OCI-LY7 (cell line): ENCODE measurements around the gene TPSB2. TPM values are rescaled to one million over a fixed set of nuclear protein-coding genes. Genes with fewer than 3 reads are reported as not detected.

Experiments
- BruUV-seq: library from RNA; stranded (reverse); fragments of 400-500 nt; replicated peaks from 2 replicates; lab custom pipeline; 2021; lab: Mats Ljungman, UMichigan
- CTCF ChIA-PET: fragments of 300-600 bp; sonication (Branson Sonifier 250); formaldehyde crosslinking; loops from one replicate; lab custom pipeline; 2022; ENCODE audit warnings: antibody characterized with exemption; ENCODE audit not compliant: unreplicated experiment; lab: Charles Lee
- POLR2A ChIA-PET: fragments of 300-600 bp; sonication (Branson Sonifier 250); formaldehyde crosslinking; loops from one replicate; lab custom pipeline; 2022; ENCODE audit warnings: antibody characterized with exemption; lab: Charles Lee
- DNase-seq: peaks from one replicate; pipeline ENCODE4 v3.0.0-alpha.2; 2015; ENCODE audit warnings: low spot score
- H2AFZ ChIP-seq: fragments of 200-600 bp; sonication (generic), shearing (Covaris generic); 2 replicates; pipeline ENCODE4 v1.6.1; 2014; ENCODE audit warnings: mild to moderate bottlenecking, antibody characterized with exemption, low read length, moderate library complexity
- H3K27ac ChIP-seq: fragments of 200-600 bp; sonication (generic); 2 replicates; pipeline ENCODE4 v1.5.1; 2014; ENCODE audit warnings: mixed run types, low read depth, mild to moderate bottlenecking, moderate library complexity, low read length, inconsistent platforms; ENCODE audit not compliant: poor library complexity, severe bottlenecking
- H3K36me3 ChIP-seq: fragments of 200-600 bp; sonication (generic); 2 replicates; pipeline ENCODE4 v1.6.1; 2014; ENCODE audit warnings: mild to moderate bottlenecking, antibody characterized with exemption, low read length, moderate library complexity, mixed read lengths; ENCODE audit not compliant: insufficient read depth
- H3K4me1 ChIP-seq: fragments of 200-600 bp; sonication (generic); 2 replicates; pipeline ENCODE4 v1.5.1; 2014; ENCODE audit warnings: mild to moderate bottlenecking, low read length; ENCODE audit not compliant: insufficient read depth, poor library complexity, severe bottlenecking
- H3K4me2 ChIP-seq: fragments of 200-600 bp; sonication (generic); 2 replicates; pipeline ENCODE4 v1.6.1; 2014; ENCODE audit warnings: mild to moderate bottlenecking, low read length
- H3K4me3 ChIP-seq: fragments of 200-600 bp; sonication (generic); 2 replicates; pipeline ENCODE4 v1.5.1; 2014; ENCODE audit warnings: mild to moderate bottlenecking, low read depth, low read length; ENCODE audit not compliant: poor library complexity, severe bottlenecking
- H3K79me2 ChIP-seq: fragments of 200-600 bp; sonication (generic); 2 replicates; pipeline ENCODE4 v1.6.1; 2016; ENCODE audit warnings: low read depth, mild to moderate bottlenecking, low read length, moderate library complexity, mixed read lengths; ENCODE audit not compliant: insufficient read depth
- H3K9me2 ChIP-seq: fragments of 200-600 bp; sonication (generic); 2 replicates; pipeline ENCODE4 v1.6.1; 2016; ENCODE audit warnings: mild to moderate bottlenecking, low read length, mixed read lengths; ENCODE audit not compliant: insufficient read depth
- H3K9me3 ChIP-seq: fragments of 200-600 bp; sonication (generic); 2 replicates; pipeline ENCODE4 v1.6.1; 2014; ENCODE audit warnings: mild to moderate bottlenecking, mixed run types, low read length, mixed read lengths
- H4K20me1 ChIP-seq: fragments of 200-600 bp; sonication (generic); 2 replicates; pipeline ENCODE4 v1.6.1; 2014; ENCODE audit warnings: mild to moderate bottlenecking, antibody characterized with exemption, low read length, moderate library complexity, mixed read lengths; ENCODE audit not compliant: insufficient read depth
- CTCF ChIP-seq: fragments of 200-600 bp; sonication (generic); conservative IDR thresholded peaks from 2 replicates; pipeline ENCODE4 v1.5.1; 2014; ENCODE audit warnings: mild to moderate bottlenecking, antibody characterized with exemption, low read length, moderate library complexity, mixed read lengths
- EZH2phosphoT487 ChIP-seq: fragments of 200-600 bp; sonication (generic); IDR thresholded peaks from 2 replicates; pipeline ENCODE4 v1.6.1; 2018; ENCODE audit warnings: low read depth, borderline replicate concordance, mild to moderate bottlenecking, mixed run types, antibody characterized with exemption, low read length, moderate library complexity, mixed read lengths
- intact Hi-C: fragments of 100-400 bp; cut with micrococcal nuclease; formaldehyde crosslinking; loops from one replicate; pipeline ENCODE4 v1.10.0; 2022; ENCODE audit not compliant: unreplicated experiment
- total RNA-seq, 2 experiments: library from RNA; depleted of rRNA in 1 of 2; stranded (reverse); fragments of >200 nt in 1 of 2; shearing (Covaris generic) in 1 of 2; gene quantifications; 2 replicates each; pipeline ENCODE4 v1.2.3, GENCODE V29; 2014 to 2022

TPSB2 gene
- total RNA-seq, 2 experiments from 2014 or later, result not detected

GRCh38 chr16:1195393-1195666 is 34.7 kb downstream of the TPSB2 start:
- no peak for DNase-seq
- Histone ChIP-seq H3K27ac (no peak overlapping the region), H3K36me3 (no peaks in the 10 kb centered on the region), H2AFZ (no peak overlapping the region), H3K4me1 (no peaks in the 10 kb centered on the region), H3K9me2 (no peaks in the 10 kb centered on the region), H3K4me2 (no peak overlapping the region), H3K9me3 (no peaks in the 10 kb centered on the region), H3K4me3 (no peak overlapping the region), H3K79me2 (no peaks in the 10 kb centered on the region), H4K20me1 (no peaks in the 10 kb centered on the region)
- TF ChIP-seq CTCF (no peak), EZH2phosphoT487 (no peak)
- BruUV-seq, result no TSS peak
- intact Hi-C loops, result no loop called here
- CTCF ChIA-PET, result no interaction called here
- POLR2A ChIA-PET, result no interaction called here

- Histone ChIP-seq H3K4me3 (no peak overlapping the region), H3K9me3 (no peaks in the 10 kb centered on the region), H3K27ac (no peak overlapping the region), H3K36me3 (no peaks in the 10 kb centered on the region), H3K4me1 (no peaks in the 10 kb centered on the region), H3K79me2 (no peaks in the 10 kb centered on the region), H3K4me2 (no peak overlapping the region), H2AFZ (no peak overlapping the region), H3K9me2 (no peaks in the 10 kb centered on the region), H4K20me1 (no peaks in the 10 kb centered on the region)
- TF ChIP-seq EZH2phosphoT487, result no peak
- peak; percentile 76 for TF ChIP-seq CTCF
- BruUV-seq, result no TSS peak
- intact Hi-C loops, result loop anchor here (1.0 kb wide), 1 partner anchor 89 kb away; no protein-coding TSS in a partner anchor
- CTCF ChIA-PET, result no interaction called here
- POLR2A ChIA-PET, result no interaction called here
- DNase-seq, result peak; percentile 12
These were observed 35.2 kb downstream of the TPSB2 start for GRCh38 chr16:1194665-1195392.

- ChIA-PET CTCF (no interaction called here), POLR2A (no interaction called here)
- Histone ChIP-seq H4K20me1 (no peaks in the 10 kb centered on the region), H3K4me3 (no peak overlapping the region), H3K9me2 (no peaks in the 10 kb centered on the region), H2AFZ (no peak overlapping the region), H3K36me3 (no peaks in the 10 kb centered on the region), H3K27ac (no peak overlapping the region), H3K4me1 (no peaks in the 10 kb centered on the region), H3K9me3 (no peaks in the 10 kb centered on the region), H3K4me2 (no peak overlapping the region), H3K79me2 (no peaks in the 10 kb centered on the region)
- TF ChIP-seq CTCF (no peak), EZH2phosphoT487 (no peak)
- DNase-seq, result no peak
- intact Hi-C loops, result loop anchor here (1.0 kb wide), 1 partner anchor 88 kb away; no protein-coding TSS in a partner anchor
- BruUV-seq, result no TSS peak
These were observed 36.0 kb downstream of the TPSB2 start for GRCh38 chr16:1193825-1194581.
